ENCODE results near the gene RO60.

DNA sequence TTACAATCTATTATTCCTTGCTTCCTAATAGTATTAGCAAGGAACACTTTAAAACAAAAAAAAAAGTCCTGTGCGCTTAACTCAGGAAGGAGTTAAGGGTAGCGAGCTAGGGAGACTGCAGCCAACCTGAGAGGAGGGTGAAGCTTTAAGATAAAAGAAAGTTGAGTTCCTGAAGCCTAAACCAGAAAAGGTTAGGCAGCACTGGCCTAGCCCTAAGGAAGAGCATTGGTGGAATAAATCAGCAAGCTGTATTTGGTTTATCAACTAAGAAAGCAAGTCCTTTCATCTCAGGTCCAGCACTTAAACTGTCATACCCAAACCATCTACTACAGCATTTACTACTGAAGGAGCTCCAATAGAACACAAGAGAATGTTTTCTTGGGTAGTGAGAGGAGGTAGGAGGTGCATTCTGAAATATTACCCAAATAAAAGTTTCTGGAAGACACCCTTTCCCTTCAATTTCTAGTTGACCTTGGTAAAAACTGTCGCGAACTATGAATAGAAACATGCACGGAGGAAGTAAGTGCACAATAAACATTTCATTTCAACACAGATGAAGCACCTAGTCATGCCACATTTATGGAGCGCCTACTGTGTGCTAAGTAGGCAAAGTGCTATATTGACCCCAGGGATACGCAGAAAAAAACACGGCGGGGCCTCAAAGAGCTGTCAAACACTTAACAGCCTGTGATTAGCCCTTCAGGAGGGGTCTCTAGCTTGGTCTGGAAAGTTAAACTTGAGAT is 44.5 kb downstream of the RO60 start:
- TF ChIP-seq, protein P1, sequence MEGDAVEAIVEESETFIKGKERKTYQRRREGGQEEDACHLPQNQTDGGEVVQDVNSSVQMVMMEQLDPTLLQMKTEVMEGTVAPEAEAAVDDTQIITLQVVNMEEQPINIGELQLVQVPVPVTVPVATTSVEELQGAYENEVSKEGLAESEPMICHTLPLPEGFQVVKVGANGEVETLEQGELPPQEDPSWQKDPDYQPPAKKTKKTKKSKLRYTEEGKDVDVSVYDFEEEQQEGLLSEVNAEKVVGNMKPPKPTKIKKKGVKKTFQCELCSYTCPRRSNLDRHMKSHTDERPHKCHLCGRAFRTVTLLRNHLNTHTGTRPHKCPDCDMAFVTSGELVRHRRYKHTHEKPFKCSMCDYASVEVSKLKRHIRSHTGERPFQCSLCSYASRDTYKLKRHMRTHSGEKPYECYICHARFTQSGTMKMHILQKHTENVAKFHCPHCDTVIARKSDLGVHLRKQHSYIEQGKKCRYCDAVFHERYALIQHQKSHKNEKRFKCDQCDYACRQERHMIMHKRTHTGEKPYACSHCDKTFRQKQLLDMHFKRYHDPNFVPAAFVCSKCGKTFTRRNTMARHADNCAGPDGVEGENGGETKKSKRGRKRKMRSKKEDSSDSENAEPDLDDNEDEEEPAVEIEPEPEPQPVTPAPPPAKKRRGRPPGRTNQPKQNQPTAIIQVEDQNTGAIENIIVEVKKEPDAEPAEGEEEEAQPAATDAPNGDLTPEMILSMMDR (IDR thresholded peaks at IDR 0.05): no peak
- TF ChIP-seq EP300 (IDR thresholded peaks at IDR 0.05): no peak
- no peak for TF ChIP-seq POLR2A (IDR thresholded peaks at IDR 0.05; ENCODE audit: low read depth)
- TF ChIP-seq POLR2AphosphoS5 (IDR thresholded peaks at IDR 0.05): no peak
